CD4-positive, alpha-beta memory T cell (primary cell): ENCODE measurements around the gene RHOT2. TPM values are rescaled to one million over a fixed set of nuclear protein-coding genes. Genes with fewer than 3 reads are reported as not detected.

ENCODE experiments used
- CTCF ChIA-PET: fragments of 350-600 bp; sonication (Branson Sonifier 250); formaldehyde crosslinking; loops from one replicate; lab custom pipeline; 2021; ENCODE audit warnings: inconsistent platforms; ENCODE audit not compliant: partially characterized antibody; lab: Charles Lee
- POLR2A ChIA-PET: fragments of 350-600 bp; sonication (Branson Sonifier 250); formaldehyde crosslinking; loops from one replicate; lab custom pipeline; 2021; ENCODE audit not compliant: partially characterized antibody; lab: Charles Lee
- DNase-seq, 5 donors: peaks; one replicate each; pipeline versions ENCODE4 v3.0.0 to v3.0.0-alpha.2; 2020 to 2022; ENCODE audit warnings: mixed read lengths in 1 of 5
- H3K27ac ChIP-seq: one replicate; pipeline ENCODE4 v1.7.0; 2013; ENCODE audit warnings: low read depth, low read length
- H3K27me3 ChIP-seq: 2 replicates; pipeline ENCODE4 v1.7.0; 2013; ENCODE audit warnings: mild to moderate bottlenecking, low read length, moderate library complexity; ENCODE audit not compliant: insufficient read depth
- H3K36me3 ChIP-seq: 2 replicates; pipeline ENCODE4 v1.7.0; 2013; ENCODE audit warnings: mild to moderate bottlenecking, low read length, moderate library complexity; ENCODE audit not compliant: insufficient read depth
- H3K4me1 ChIP-seq: 2 replicates; pipeline ENCODE4 v1.7.0; 2013; ENCODE audit warnings: mild to moderate bottlenecking, low read length, moderate library complexity; ENCODE audit not compliant: insufficient read depth
- H3K4me3 ChIP-seq, 2 donors: one replicate each; pipeline ENCODE4 v1.7.0; 2013; ENCODE audit warnings: low read length in 2 of 2, mild to moderate bottlenecking in 1 of 2
- H3K9me3 ChIP-seq, 2 donors: one replicate each; pipeline ENCODE4 v1.7.0; 2013; ENCODE audit warnings: low read length in 2 of 2, control low read depth in 1 of 2; ENCODE audit not compliant: control insufficient read depth in 1 of 2
- H3K27ac Mint-ChIP-seq, 7 donors: one replicate each; pipeline ENCODE4 v1.8.0; 2020 to 2021; ENCODE audit warnings: mixed read lengths in 7 of 7, mild to moderate bottlenecking in 6 of 7, inconsistent platforms in 3 of 7, moderate library complexity in 3 of 7
- H3K27me3 Mint-ChIP-seq, 2 donors: one replicate each; pipeline ENCODE4 v1.8.0; 2020 to 2021; ENCODE audit warnings: mixed read lengths in 2 of 2
- H3K36me3 Mint-ChIP-seq, 2 donors: one replicate each; pipeline ENCODE4 v1.8.0; 2020 to 2021; ENCODE audit warnings: mixed read lengths in 2 of 2, inconsistent platforms in 1 of 2, mild to moderate bottlenecking in 1 of 2
- H3K4me1 Mint-ChIP-seq, 4 donors: one replicate each; pipeline ENCODE4 v1.8.0; 2020 to 2021; ENCODE audit warnings: mixed read lengths in 4 of 4, mild to moderate bottlenecking in 1 of 4
- H3K4me3 Mint-ChIP-seq, 8 donors: one replicate each; pipeline ENCODE4 v1.8.0; 2020 to 2021; ENCODE audit warnings: mixed read lengths in 8 of 8, mild to moderate bottlenecking in 7 of 8, moderate library complexity in 6 of 8, inconsistent platforms in 3 of 8
- H3K9me3 Mint-ChIP-seq, 8 donors: one replicate each; pipeline ENCODE4 v1.8.0; 2020 to 2021; ENCODE audit warnings: mixed read lengths in 8 of 8, mild to moderate bottlenecking in 5 of 8, inconsistent platforms in 3 of 8, moderate library complexity in 1 of 8
- intact Hi-C: fragments of 100-400 bp; cut with micrococcal nuclease; formaldehyde crosslinking; loops from one replicate; pipeline ENCODE4 v1.15.1; 2023
- polyA plus RNA-seq, 2 donors: library from polyadenylated mRNA; unstranded; fragments of 300-500 nt; fragmentation: Illumina TruSeq; gene quantifications; one replicate each; pipeline ENCODE4 v1.2.3, GENCODE V29; 2021
- total RNA-seq, 2 experiments: library from RNA; stranded (reverse); gene quantifications; one replicate each; pipeline ENCODE4 v1.2.3, GENCODE V29; 2021

RHOT2 gene
- total and polyA plus RNA-seq, 4 experiments from 2014 or later = 46.6 to 263 (median 154) TPM

- Mint-ChIP-seq H3K27ac (peak overlapping the region in 6 of 7 donors; percentile 13 to 91 (median 80)), H3K27me3 (no peaks in the 10 kb centered on the region), H3K4me1 (peaks cover 5 to 43% (median 27%) of the 10 kb centered on the region in 4 donors), H3K4me3 (peak overlapping the region; percentile 63 to 88 (median 70)), H3K36me3 (peaks cover 4 to 17% of the 10 kb centered on the region in 2 donors), H3K9me3 (peaks cover 0 to 1% (median 0%) of the 10 kb centered on the region in 8 donors)
- intact Hi-C loops = no loop called here
- Histone ChIP-seq H3K27ac (peak overlapping the region; percentile 70), H3K27me3 (no peaks in the 10 kb centered on the region), H3K36me3 (peaks cover 12% of the 10 kb centered on the region), H3K4me1 (peaks cover 55% of the 10 kb centered on the region), H3K4me3 (no peak overlapping the region), H3K9me3 (no peaks in the 10 kb centered on the region)
- CTCF ChIA-PET = no interaction called here
- POLR2A ChIA-PET = interaction anchor here (0.9 to 10.2 kb wide), 5 partner anchors 10 to 47 kb away, joined by 3 to 212 read pairs (median 6); partner anchors contain the start of genes METTL26, RHOT2 and WDR24
- no peak for DNase-seq
These were observed 14.8 kb downstream of the RHOT2 start for GRCh38 chr16:682493-683395.

GRCh38 chr16:683396-684070, 15.6 kb downstream of the RHOT2 start:
- DNase-seq = no peak
- ChIA-PET CTCF (no interaction called here), POLR2A (interaction anchor here (1.0 to 10.2 kb wide), 9 partner anchors 8 to 47 kb away, joined by 3 to 212 read pairs (median 7); partner anchors contain the start of genes RHBDL1, RHOT2 and WDR24)
- H3K4me1 Mint-ChIP-seq = peaks cover 5 to 43% (median 27%) of the 10 kb centered on the region in 4 donors
- Histone ChIP-seq H3K27me3 (no peaks in the 10 kb centered on the region), H3K27ac (peak overlapping the region; percentile 70), H3K36me3 (peaks cover 12% of the 10 kb centered on the region), H3K4me3 (peak overlapping the region in 1 of 2 donors; percentile 62), H3K4me1 (peaks cover 57% of the 10 kb centered on the region), H3K9me3 (no peaks in the 10 kb centered on the region)
- peaks cover 0 to 1% (median 0%) of the 10 kb centered on the region in 8 donors for H3K9me3 Mint-ChIP-seq
- peaks cover 4 to 17% of the 10 kb centered on the region in 2 donors for H3K36me3 Mint-ChIP-seq
- intact Hi-C loops = loop anchor here (1.0 to 2.0 kb wide), 2 partner anchors 15 to 35 kb away; partner anchors contain the start of genes RHOT2 and WDR90
- no peaks in the 10 kb centered on the region for H3K27me3 Mint-ChIP-seq
- H3K27ac Mint-ChIP-seq = peak overlapping the region in 6 of 7 donors; percentile 42 to 91 (median 62)
- H3K4me3 Mint-ChIP-seq = peak overlapping the region; percentile 41 to 77 (median 67)

- peak; percentile 93 to 96 (median 94) for DNase-seq
- peaks cover 4 to 17% of the 10 kb centered on the region in 2 donors for H3K36me3 Mint-ChIP-seq
- H3K9me3 ChIP-seq = no peaks in the 10 kb centered on the region
- peak within 1 kb of the TSS; percentile 42 to 91 (median 85) for H3K27ac Mint-ChIP-seq
- H3K27ac ChIP-seq = peak within 1 kb of the TSS; percentile 70
- no peaks in the 10 kb centered on the region for H3K27me3 ChIP-seq
- POLR2A ChIA-PET = interaction anchor here (0.8 to 10.2 kb wide), 10 partner anchors 9 to 47 kb away, joined by 3 to 212 read pairs (median 6); partner anchors contain the start of genes RHBDL1, RHOT2 and WDR24
- intact Hi-C loops = loop anchor here (1.0 to 2.0 kb wide), 2 partner anchors 16 to 35 kb away; partner anchors contain the start of genes RHOT2 and WDR90
- peak within 1 kb of the TSS in 1 of 2 donors; percentile 62 for H3K4me3 ChIP-seq
- peaks cover 0 to 1% (median 0%) of the 10 kb centered on the region in 8 donors for H3K9me3 Mint-ChIP-seq
- H3K27me3 Mint-ChIP-seq = no peaks in the 10 kb centered on the region
- peaks cover 6 to 44% (median 27%) of the 10 kb centered on the region in 4 donors for H3K4me1 Mint-ChIP-seq
- peaks cover 12% of the 10 kb centered on the region for H3K36me3 ChIP-seq
- peak within 1 kb of the TSS; percentile 66 to 86 (median 77) for H3K4me3 Mint-ChIP-seq
- CTCF ChIA-PET = no interaction called here
- H3K4me1 ChIP-seq = peaks cover 58% of the 10 kb centered on the region
These were observed 16.3 kb downstream of the RHOT2 start, which contains the start of gene JMJD8 for GRCh38 chr16:684071-684794. JMJD8 (minus strand) TSS chr16:684334; CDS start chr16:684319, 15 bp downstream.

- no peak for DNase-seq
- H3K9me3 ChIP-seq = no peaks in the 10 kb centered on the region
- peaks cover 62% of the 10 kb centered on the region for H3K4me1 ChIP-seq
- intact Hi-C loops = loop anchor here (1.0 to 2.0 kb wide), 2 partner anchors 17 to 36 kb away; partner anchors contain the start of genes RHOT2 and WDR90
- Mint-ChIP-seq H3K4me1 (peaks cover 5 to 47% (median 29%) of the 10 kb centered on the region in 4 donors), H3K27ac (peak overlapping the region in 1 of 7 donors; percentile 86), H3K4me3 (peak overlapping the region in 2 of 8 donors; percentile 10 to 29), H3K36me3 (peaks cover 4 to 17% of the 10 kb centered on the region in 2 donors), H3K27me3 (no peaks in the 10 kb centered on the region), H3K9me3 (peaks cover 0 to 1% (median 0%) of the 10 kb centered on the region in 8 donors)
- POLR2A ChIA-PET = interaction anchor here (0.8 to 10.2 kb wide), 8 partner anchors 8 to 48 kb away, joined by 3 to 212 read pairs (median 7); partner anchors contain the start of genes RHBDL1, RHOT2 and WDR24
- no peaks in the 10 kb centered on the region for H3K27me3 ChIP-seq
- CTCF ChIA-PET = no interaction called here
- no peak overlapping the region for H3K27ac ChIP-seq
- H3K36me3 ChIP-seq = peaks cover 12% of the 10 kb centered on the region
- H3K4me3 ChIP-seq = no peak overlapping the region
These were observed 17.2 kb downstream of the RHOT2 start for GRCh38 chr16:684961-685696.

- Histone ChIP-seq H3K4me3 (no peak overlapping the region), H3K4me1 (peaks cover 65% of the 10 kb centered on the region), H3K27me3 (no peaks in the 10 kb centered on the region), H3K27ac (no peak overlapping the region), H3K36me3 (peaks cover 12% of the 10 kb centered on the region), H3K9me3 (no peaks in the 10 kb centered on the region)
- H3K36me3 Mint-ChIP-seq = peaks cover 4 to 18% of the 10 kb centered on the region in 2 donors
- POLR2A ChIA-PET = interaction anchor here (1.0 to 10.2 kb wide), 2 partner anchors 7 to 13 kb away, joined by 3 to 212 read pairs; partner anchors contain the start of gene WDR24
- CTCF ChIA-PET = interaction anchor here (1.0 kb wide), 2 partner anchors 9 to 26 kb away, joined by 3 to 4 read pairs; no protein-coding TSS in a partner anchor
- peak overlapping the region in 5 of 8 donors; percentile 9 to 59 (median 46) for H3K4me3 Mint-ChIP-seq
- intact Hi-C loops = loop anchor here (2.0 kb wide), 1 partner anchor 37 kb away; the partner anchor contains the start of gene WDR90
- H3K4me1 Mint-ChIP-seq = peaks cover 9 to 54% (median 32%) of the 10 kb centered on the region in 4 donors
- DNase-seq = no peak
- H3K27me3 Mint-ChIP-seq = no peaks in the 10 kb centered on the region
- H3K9me3 Mint-ChIP-seq = peaks cover 0 to 1% (median 0%) of the 10 kb centered on the region in 8 donors
- peak overlapping the region in 2 of 7 donors; percentile 48 to 72 for H3K27ac Mint-ChIP-seq
These were observed 18.0 kb downstream of the RHOT2 start for GRCh38 chr16:685967-686366.
